OCI-LY1 (cell line): Measurements from ENCODE around the gene NKAP.

Experiments used
- H2AFZ ChIP-seq: fragments of 200-600 bp; sonication (generic), shearing (Covaris generic); 2 replicates; pipeline ENCODE4 v1.6.0; 2014; ENCODE audit warnings: antibody characterized with exemption, mild to moderate bottlenecking, low read length
- H3F3A ChIP-seq: fragments of 200-600 bp; sonication (generic), shearing (Covaris generic); 2 replicates; pipeline ENCODE4 v1.6.0; 2014; ENCODE audit warnings: mild to moderate bottlenecking, antibody characterized with exemption, low read length, moderate library complexity; ENCODE audit not compliant: insufficient read depth
- H3K27ac ChIP-seq: fragments of 200-600 bp; sonication (generic); 2 replicates; pipeline ENCODE4 v1.5.1; 2014; ENCODE audit warnings: low read length, mixed run types, mild to moderate bottlenecking, low read depth; ENCODE audit not compliant: poor library complexity, severe bottlenecking
- H3K27me3 ChIP-seq: fragments of 200-600 bp; sonication (generic); 2 replicates; pipeline ENCODE4 v1.6.0; 2014; ENCODE audit warnings: antibody characterized with exemption, mild to moderate bottlenecking, low read length, moderate library complexity; ENCODE audit not compliant: insufficient read depth
- H3K36me3 ChIP-seq: fragments of 200-600 bp; sonication (generic); 2 replicates; pipeline ENCODE4 v1.6.1; 2014; ENCODE audit warnings: mild to moderate bottlenecking, antibody characterized with exemption, low read length, moderate library complexity, mixed read lengths; ENCODE audit not compliant: insufficient read depth
- H3K4me1 ChIP-seq: fragments of 200-600 bp; sonication (generic); 2 replicates; pipeline ENCODE4 v1.5.1; 2014; ENCODE audit warnings: mild to moderate bottlenecking, low read length, moderate library complexity; ENCODE audit not compliant: insufficient read depth, severe bottlenecking
- H3K4me2 ChIP-seq: fragments of 200-600 bp; sonication (generic), shearing (Covaris generic); 2 replicates; pipeline ENCODE4 v1.6.1; 2014; ENCODE audit warnings: low read length
- H3K4me3 ChIP-seq: fragments of 200-600 bp; sonication (generic); 2 replicates; pipeline ENCODE4 v1.5.1; 2014; ENCODE audit warnings: low read length, low read depth, mild to moderate bottlenecking, mixed read lengths; ENCODE audit not compliant: poor library complexity, severe bottlenecking
- H3K79me2 ChIP-seq: fragments of 200-600 bp; shearing (Covaris generic); 2 replicates; pipeline ENCODE4 v1.6.1; 2016; ENCODE audit warnings: mixed run types, low read length, mixed read lengths; ENCODE audit not compliant: insufficient read depth
- H3K9ac ChIP-seq: fragments of 200-600 bp; sonication (generic), shearing (Covaris generic); 2 replicates; pipeline ENCODE4 v1.6.1; 2014; ENCODE audit warnings: mild to moderate bottlenecking, low read length, mixed read lengths
- H3K9me2 ChIP-seq: fragments of 200-600 bp; sonication (generic), shearing (Covaris generic); 2 replicates; pipeline ENCODE4 v1.6.1; 2014; ENCODE audit warnings: low read depth, mild to moderate bottlenecking, low read length, mixed read lengths
- H3K9me3 ChIP-seq: fragments of 200-600 bp; shearing (Covaris generic); 2 replicates; pipeline ENCODE4 v1.6.1; 2014; ENCODE audit warnings: low read length, mixed read lengths
- H4K20me1 ChIP-seq: fragments of 200-600 bp; sonication (generic), shearing (Covaris generic); 2 replicates; pipeline ENCODE4 v1.6.0; 2016; ENCODE audit warnings: mild to moderate bottlenecking, low read length; ENCODE audit not compliant: insufficient read depth
- EZH2 ChIP-seq: fragments of 200-600 bp; sonication (generic), shearing (Covaris generic); IDR thresholded peaks from 2 replicates; pipeline ENCODE4 v1.8.0; 2017; ENCODE audit warnings: borderline replicate concordance, mixed run types, mild to moderate bottlenecking, antibody characterized with exemption, low read length, moderate library complexity, mixed read lengths
- TF ChIP-seq, protein P1 (sequence below): fragments of 200-600 bp; sonication (generic), shearing (Covaris generic); IDR thresholded peaks from 2 replicates; pipeline ENCODE4 v1.5.1; 2017; ENCODE audit warnings: mild to moderate bottlenecking, antibody characterized with exemption, low read length, moderate library complexity, mixed read lengths

The NKAP gene

DNA sequence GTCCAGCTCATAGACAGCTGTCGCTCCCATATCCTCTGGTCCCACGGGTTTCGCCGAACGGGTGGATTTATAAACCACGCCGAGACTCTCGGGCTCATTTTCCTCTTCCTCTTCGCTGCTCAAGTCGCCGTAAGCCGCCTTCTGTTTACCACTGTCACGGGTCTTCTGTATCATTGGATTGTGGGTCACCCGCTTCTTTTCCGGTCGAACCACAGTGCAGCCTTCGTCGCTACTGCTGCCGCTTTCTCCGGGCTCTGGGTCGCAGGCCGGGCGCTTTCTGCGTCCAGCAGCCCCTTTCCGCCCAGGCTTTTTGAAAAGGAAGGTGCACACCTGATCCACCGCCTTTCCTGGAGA, 72.3 kb downstream of the NKAP start:
- H2AFZ ChIP-seq = no peak overlapping the region

More for the DNA sequence above, 72.3 kb downstream of the NKAP start:
- no peak for TF ChIP-seq EZH2
- TF ChIP-seq, protein P1, sequence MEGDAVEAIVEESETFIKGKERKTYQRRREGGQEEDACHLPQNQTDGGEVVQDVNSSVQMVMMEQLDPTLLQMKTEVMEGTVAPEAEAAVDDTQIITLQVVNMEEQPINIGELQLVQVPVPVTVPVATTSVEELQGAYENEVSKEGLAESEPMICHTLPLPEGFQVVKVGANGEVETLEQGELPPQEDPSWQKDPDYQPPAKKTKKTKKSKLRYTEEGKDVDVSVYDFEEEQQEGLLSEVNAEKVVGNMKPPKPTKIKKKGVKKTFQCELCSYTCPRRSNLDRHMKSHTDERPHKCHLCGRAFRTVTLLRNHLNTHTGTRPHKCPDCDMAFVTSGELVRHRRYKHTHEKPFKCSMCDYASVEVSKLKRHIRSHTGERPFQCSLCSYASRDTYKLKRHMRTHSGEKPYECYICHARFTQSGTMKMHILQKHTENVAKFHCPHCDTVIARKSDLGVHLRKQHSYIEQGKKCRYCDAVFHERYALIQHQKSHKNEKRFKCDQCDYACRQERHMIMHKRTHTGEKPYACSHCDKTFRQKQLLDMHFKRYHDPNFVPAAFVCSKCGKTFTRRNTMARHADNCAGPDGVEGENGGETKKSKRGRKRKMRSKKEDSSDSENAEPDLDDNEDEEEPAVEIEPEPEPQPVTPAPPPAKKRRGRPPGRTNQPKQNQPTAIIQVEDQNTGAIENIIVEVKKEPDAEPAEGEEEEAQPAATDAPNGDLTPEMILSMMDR = no peak
- Histone ChIP-seq H3K9ac (peak overlapping the region; percentile 86), H4K20me1 (no peaks in the 10 kb centered on the region), H3K27ac (peak overlapping the region; percentile 92), H3K9me2 (no peaks in the 10 kb centered on the region), H3K79me2 (0 out of 2 replicates have a peak, but pooled peaks cover 6% of the 10 kb centered on the region), H3K4me3 (peak overlapping the region; percentile 80), H3K4me2 (peak overlapping the region; percentile 95), H3K27me3 (no peaks in the 10 kb centered on the region), H3K4me1 (peaks cover 8% of the 10 kb centered on the region), H3F3A (no peaks in the 10 kb centered on the region), H3K9me3 (no peaks in the 10 kb centered on the region), H3K36me3 (peaks cover 18% of the 10 kb centered on the region)
